PC-3 (cell line): ENCODE data around the gene TCP10L. TPM values are rescaled to one million over a fixed set of nuclear protein-coding genes. Genes with fewer than 3 reads are reported as not detected.

Experiments used
- ATAC-seq: fragments of 200-7000 bp; cut with Tn5 transposase; 2 replicates; pipeline ENCODE4 v1.9.1; 2020; ENCODE audit warnings: mild to moderate bottlenecking, moderate library complexity
- BruUV-seq: library from RNA; stranded (reverse); fragments of 400-500 nt; replicated peaks from 2 replicates; lab custom pipeline; 2021; lab: Mats Ljungman, UMichigan
- CTCF ChIA-PET: fragments of 300-600 bp; sonication (Branson Sonifier 250); formaldehyde crosslinking; loops from one replicate; lab custom pipeline; 2022; ENCODE audit warnings: antibody characterized with exemption; lab: Charles Lee
- POLR2A ChIA-PET: fragments of 300-600 bp; sonication (Branson Sonifier 250); formaldehyde crosslinking; loops from one replicate; lab custom pipeline; 2022; ENCODE audit warnings: antibody characterized with exemption; ENCODE audit not compliant: unreplicated experiment; lab: Charles Lee
- DNase-seq: peaks from one replicate; pipeline ENCODE4 v3.0.0-alpha.2; 2015
- H2AFZ ChIP-seq: fragments of 300-600 bp; sonication (generic); 2 replicates; pipeline ENCODE4 v1.6.0; 2016; ENCODE audit warnings: antibody characterized with exemption, low read length
- H3F3A ChIP-seq: fragments of 300-600 bp; sonication (generic); one replicate; pipeline ENCODE4 v1.6.0; 2017; ENCODE audit warnings: antibody characterized with exemption, low read length, control low read depth, mild to moderate bottlenecking; ENCODE audit not compliant: unreplicated experiment
- H3K27ac ChIP-seq: fragments of 300-600 bp; sonication (generic); 2 replicates; pipeline ENCODE4 v1.5.1; 2016; ENCODE audit warnings: mild to moderate bottlenecking, low read length
- H3K27me3 ChIP-seq: fragments of 300-600 bp; sonication (generic); 2 replicates; pipeline ENCODE4 v1.6.1; 2016; ENCODE audit warnings: low read length, mixed read lengths
- H3K36me3 ChIP-seq: fragments of 300-600 bp; sonication (generic); 2 replicates; pipeline ENCODE4 v1.6.1; 2016; ENCODE audit warnings: low read depth, mixed run types, low read length, mixed read lengths
- H3K4me1 ChIP-seq: fragments of 300-600 bp; sonication (generic); 2 replicates; pipeline ENCODE4 v1.5.1; 2016; ENCODE audit warnings: low read length; ENCODE audit not compliant: insufficient read depth
- H3K4me2 ChIP-seq: fragments of 300-600 bp; sonication (generic); 2 replicates; pipeline ENCODE4 v1.6.0; 2016; ENCODE audit warnings: low read length
- H3K4me3 ChIP-seq: fragments of 300-600 bp; sonication (generic); 2 replicates; pipeline ENCODE4 v1.5.1; 2016; ENCODE audit warnings: mild to moderate bottlenecking, low read length, mixed read lengths
- H3K79me2 ChIP-seq: fragments of 300-600 bp; sonication (generic); 2 replicates; pipeline ENCODE4 v1.6.1; 2017; ENCODE audit warnings: low read length, mixed read lengths
- H3K9ac ChIP-seq: fragments of 300-600 bp; sonication (generic); 2 replicates; pipeline ENCODE4 v1.6.0; 2016; ENCODE audit warnings: mild to moderate bottlenecking, low read length
- H3K9me2 ChIP-seq: fragments of 300-600 bp; sonication (generic); replicated peaks from 2 replicates; pipeline ENCODE4 v1.6.1; 2016; ENCODE audit warnings: mixed run types, low read length, mixed read lengths
- H3K9me3 ChIP-seq: fragments of 300-600 bp; sonication (generic); 2 replicates; pipeline ENCODE4 v1.6.1; 2016; ENCODE audit warnings: low read length, mixed read lengths
- H4K20me1 ChIP-seq: fragments of 300-600 bp; sonication (generic); 2 replicates; pipeline ENCODE4 v1.6.1; 2016; ENCODE audit warnings: low read length, mixed read lengths
- CTCF ChIP-seq: fragments of 300-600 bp; sonication (generic); conservative IDR thresholded peaks from 2 replicates; pipeline ENCODE4 v1.5.1; 2017; ENCODE audit warnings: antibody characterized with exemption, low read depth, mild to moderate bottlenecking, low read length
- EZH2 ChIP-seq: fragments of 300-600 bp; sonication (generic); IDR thresholded peaks from one replicate; pipeline ENCODE4 v1.6.1; 2017; ENCODE audit warnings: antibody characterized with exemption, mild to moderate bottlenecking, low read length; ENCODE audit not compliant: unreplicated experiment
- EZH2phosphoT487 ChIP-seq: fragments of 300-600 bp; sonication (generic); IDR thresholded peaks from 2 replicates; pipeline ENCODE4 v1.6.1; 2018; ENCODE audit warnings: mild to moderate bottlenecking, antibody characterized with exemption, low read length, borderline replicate concordance
- intact Hi-C: fragments of 100-400 bp; cut with micrococcal nuclease; formaldehyde crosslinking; loops from 2 replicates; pipeline ENCODE4 v1.9.0; 2023
- total RNA-seq: library from RNA; depleted of rRNA; stranded (reverse); fragments of >200 nt; gene quantifications from 2 replicates; pipeline ENCODE4 v1.2.3, GENCODE V29; 2014

Gene TCP10L
- total RNA-seq, 1 experiment from 2014 or later = 2.1 TPM

DNA sequence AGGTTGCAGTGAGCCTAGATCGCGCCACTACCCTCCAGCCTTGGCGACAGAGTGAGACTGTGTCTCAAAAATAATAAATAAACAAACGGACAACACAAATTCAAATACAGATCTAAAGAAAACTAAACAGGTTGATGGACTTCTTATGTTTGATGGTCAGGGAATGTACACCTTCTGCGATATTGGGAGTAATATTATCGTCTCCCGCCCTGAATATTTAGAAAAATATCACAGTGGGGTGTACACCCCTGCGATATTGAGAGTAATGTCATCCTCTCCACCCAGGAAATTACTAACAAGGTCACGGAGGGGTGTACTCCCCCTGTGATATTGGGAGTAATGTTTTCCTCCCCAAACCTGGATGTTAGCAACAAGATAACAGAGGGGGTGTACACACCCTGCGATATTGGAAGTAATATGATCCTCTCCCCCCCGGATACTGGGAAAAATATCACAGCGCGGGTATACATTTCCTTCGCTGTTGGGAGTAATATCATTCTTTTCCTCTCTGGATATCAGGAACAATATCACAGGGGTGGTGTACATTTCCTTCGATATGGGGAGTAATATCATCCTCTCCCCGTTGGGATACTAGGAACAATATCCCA is 28.2 kb upstream of the TCP10L start:
- Histone ChIP-seq H4K20me1 (no peaks in the 10 kb centered on the region), H2AFZ (peak overlapping the region; percentile 93), H3K9ac (peak overlapping the region; percentile 88), H3K36me3 (peaks cover 10% of the 10 kb centered on the region), H3K9me3 (no peaks in the 10 kb centered on the region), H3F3A (no peaks in the 10 kb centered on the region), H3K27me3 (no peaks in the 10 kb centered on the region), H3K79me2 (peaks cover 24% of the 10 kb centered on the region), H3K9me2 (no peaks in the 10 kb centered on the region), H3K4me1 (peaks cover 5% of the 10 kb centered on the region; the same call in 1 of the 2 replicates), H3K4me2 (peak overlapping the region; percentile 87), H3K4me3 (peak overlapping the region; percentile 97), H3K27ac (no peak overlapping the region)
- intact Hi-C loops = no loop called here
- no peak for TF ChIP-seq CTCF
- TF ChIP-seq EZH2 = no peak
- TF ChIP-seq EZH2phosphoT487 = no peak
- no peak for ATAC-seq
- POLR2A ChIA-PET = no interaction called here
- DNase-seq = no peak
- no TSS peak for BruUV-seq
- CTCF ChIA-PET = no interaction called here

DNA sequence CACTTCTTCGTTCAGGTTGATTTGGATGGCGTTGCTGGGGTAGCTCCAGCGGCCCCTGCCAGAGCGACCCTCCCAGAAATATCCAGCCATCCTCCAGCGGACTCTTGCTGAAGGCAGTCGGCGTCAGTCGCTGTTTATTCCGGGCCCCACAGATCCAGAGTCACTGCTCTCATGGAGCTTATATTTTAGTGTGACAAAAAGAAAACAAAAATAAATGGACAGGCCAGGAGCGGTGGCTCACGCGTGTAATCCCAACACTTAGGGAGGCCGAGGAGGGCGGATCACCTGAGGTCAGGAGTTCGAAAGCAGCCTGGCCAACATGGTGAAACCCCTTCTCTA is 27.6 kb upstream of the TCP10L start:
- intact Hi-C loops = no loop called here
- BruUV-seq = TSS peak; percentile 96
- ChIA-PET POLR2A (no interaction called here), CTCF (interaction anchor here (0.6 to 0.8 kb wide), 2 partner anchors 12 to 107 kb away, joined by 3 to 5 read pairs; no protein-coding TSS in a partner anchor)
- no peaks in the 10 kb centered on the region for H3K9me2 ChIP-seq
- peaks cover 5% of the 10 kb centered on the region; the same call in 1 of the 2 replicates for H3K4me1 ChIP-seq
- H3K36me3 ChIP-seq = peaks cover 12% of the 10 kb centered on the region
- ATAC-seq (peak; percentile 5; the same call in 1 of the 2 replicates), DNase-seq (no peak)
- H3K4me3 ChIP-seq = peak overlapping the region; percentile 97
- H3K27me3 ChIP-seq = no peaks in the 10 kb centered on the region
- TF ChIP-seq EZH2phosphoT487 (no peak), EZH2 (no peak), CTCF (no peak)
- peak overlapping the region; percentile 93 for H2AFZ ChIP-seq
- H3K4me2 ChIP-seq = peak overlapping the region; percentile 87
- peaks cover 24% of the 10 kb centered on the region for H3K79me2 ChIP-seq
- no peaks in the 10 kb centered on the region for H4K20me1 ChIP-seq
- no peaks in the 10 kb centered on the region for H3F3A ChIP-seq
- H3K9me3 ChIP-seq = no peaks in the 10 kb centered on the region
- peak overlapping the region; percentile 88 for H3K9ac ChIP-seq
- peak overlapping the region; percentile 88 for H3K27ac ChIP-seq
